ENCODE results near the gene SMAD2. TPM values are rescaled to one million over a fixed set of nuclear protein-coding genes. Genes with fewer than 3 reads are reported as not detected.

Gene SMAD2
- total and polyA plus RNA-seq, 9 of the 15 experiments (the other 6 are each of a cell fraction or from before 2014, with no cell fraction given) = 9.2 to 49.6 (median 33.7) TPM

- in situ Hi-C loops (cut with MboI) = no loop called here
- POLR2A ChIA-PET = no interaction called here
- no peak for TF ChIP-seq PRDM10 (IDR thresholded peaks at IDR 0.05; ENCODE audit: partially characterized antibody)
- TF ChIP-seq NR0B1 (IDR thresholded peaks at IDR 0.05; ENCODE audit: partially characterized antibody) = no peak
- TF ChIP-seq REST (IDR thresholded peaks at IDR 0.05; ENCODE audit: borderline replicate concordance) = no peak
- no peak for TF ChIP-seq REST (CRISPR knock-in tag; IDR thresholded peaks at IDR 0.05; ENCODE audit: low read depth)
- TF ChIP-seq MYNN (IDR thresholded peaks at IDR 0.05) = no peak
- no peak for TF ChIP-seq MYNN (CRISPR knock-in tag; IDR thresholded peaks at IDR 0.05)
- no peak for TF ChIP-seq MLLT1 (IDR thresholded peaks at IDR 0.05)
- no peak for TF ChIP-seq ZNF780A (CRISPR knock-in tag; IDR thresholded peaks at IDR 0.05)
Observed at GRCh38 chr18:47979611-47980200, 49.2 kb upstream of the SMAD2 start.

More at GRCh38 chr18:47979611-47980200, 49.2 kb upstream of the SMAD2 start:
- DNase-seq (ENCODE audit: extremely low read depth in 1 of 4, low spot score in 3 of 4) (no peak), FAIRE-seq (no peak), ATAC-seq (no peak)
- Histone ChIP-seq H3K9ac (ENCODE audit: insufficient read depth in 1 of 2, low read depth in 2 of 2, low read length in 2 of 2) (no peak overlapping the region), H2AFZ (ENCODE audit: low read depth, low read length) (no peak overlapping the region), H3K4me1 (replicated peaks in 1 of 2; ENCODE audit: control insufficient read depth in 2 of 2, insufficient read depth in 2 of 2, low read length in 2 of 2) (no peaks in the 10 kb centered on the region; a peak in 1 of 5 replicates), H3K9me3 (replicated peaks; ENCODE audit: control insufficient read depth, insufficient read depth, low read depth, low read length) (no peaks in the 10 kb centered on the region), H4K20me1 (replicated peaks; ENCODE audit: control insufficient read depth, insufficient read depth, low read length) (no peaks in the 10 kb centered on the region), H3K27me3 (ENCODE audit: control insufficient read depth in 2 of 2, insufficient read depth in 2 of 2, low read length in 2 of 2) (no peaks in the 10 kb centered on the region; a peak in 1 of 5 replicates), H3K36me3 (ENCODE audit: control insufficient read depth, insufficient read depth, low read length) (no peaks in the 10 kb centered on the region), H3K27ac (ENCODE audit: extremely low read depth, low read depth, low read length) (no peak overlapping the region), H3K79me2 (ENCODE audit: control insufficient read depth, insufficient read depth, low read length) (no peaks in the 10 kb centered on the region), H3K9me1 (ENCODE audit: control insufficient read depth, insufficient read depth, low read length) (no peaks in the 10 kb centered on the region), H3K4me3 (no peak overlapping the region), H3K4me2 (ENCODE audit: insufficient read depth, low read length) (no peak overlapping the region)
- no TSS peak for BruUV-seq (replicated peaks)
- intact Hi-C loops (cut with micrococcal nuclease) = no loop called here
- CTCF ChIA-PET (ENCODE audit: low intra/inter-chr PET ratio) = no interaction called here
- WGBS (ENCODE audit: insufficient coverage, low coverage, missing lambda C conversion rate) = 0% methylated on average over 3 of the region's 5 CpGs
